Neuronal stem cell (in vitro differentiated cells): ENCODE data around the gene MACROD2.
A peak's percentile ranks its signal among the peaks of the same experiment; 100 is the strongest.

Experiments used
- DNase-seq: peaks from one replicate; pipeline ENCODE4 v3.0.0-alpha.2; 2013; ENCODE audit warnings: low spot score
- H2AFZ ChIP-seq: one replicate; pipeline ENCODE4 v1.6.1; 2013; ENCODE audit warnings: mild to moderate bottlenecking, low read length, inconsistent platforms
- H2AK5ac ChIP-seq: 2 replicates; pipeline ENCODE4 v1.6.1; 2013; ENCODE audit warnings: low read depth, mild to moderate bottlenecking, inconsistent platforms, low read length, moderate library complexity, mixed read lengths
- H2BK120ac ChIP-seq: 2 replicates; pipeline ENCODE4 v1.6.1; 2013; ENCODE audit warnings: low read depth, mild to moderate bottlenecking, inconsistent platforms, low read length, moderate library complexity, mixed read lengths
- H2BK12ac ChIP-seq: one replicate; pipeline ENCODE4 v1.6.1; 2013; ENCODE audit warnings: low read length, inconsistent platforms
- H2BK15ac ChIP-seq: 2 replicates; pipeline ENCODE4 v1.6.1; 2013; ENCODE audit warnings: mild to moderate bottlenecking, low read length, inconsistent platforms, mixed read lengths
- H2BK5ac ChIP-seq: one replicate; pipeline ENCODE4 v1.6.1; 2013; ENCODE audit warnings: inconsistent platforms, mild to moderate bottlenecking, low read length, moderate library complexity
- H3K14ac ChIP-seq: one replicate; pipeline ENCODE4 v1.6.1; 2013; ENCODE audit warnings: low read length, inconsistent platforms
- H3K18ac ChIP-seq: 2 replicates; pipeline ENCODE4 v1.6.1; 2013; ENCODE audit warnings: low read length, inconsistent platforms
- H3K23ac ChIP-seq: 2 replicates; pipeline ENCODE4 v1.6.1; 2013; ENCODE audit warnings: low read depth, mild to moderate bottlenecking, mixed read lengths, low read length, inconsistent platforms; ENCODE audit not compliant: poor library complexity
- H3K27ac ChIP-seq: replicated peaks from 3 replicates; pipeline ENCODE4 v1.5.1; 2013; ENCODE audit warnings: low read length, inconsistent platforms
- H3K27me3 ChIP-seq, 3 experiments: 2 replicates each; pipeline ENCODE4 v1.6.1; 2013; ENCODE audit warnings: low read length in 3 of 3, mild to moderate bottlenecking in 2 of 3, inconsistent platforms in 1 of 3, low read depth in 1 of 3, mixed read lengths in 1 of 3, moderate library complexity in 1 of 3; ENCODE audit not compliant: control insufficient read depth in 3 of 3, insufficient read depth in 3 of 3
- H3K36me3 ChIP-seq, 2 donors: replicated peaks in 1 of 2; 2 replicates each; pipeline ENCODE4 v1.6.1; 2013; ENCODE audit warnings: low read length in 2 of 2; ENCODE audit not compliant: control insufficient read depth in 2 of 2, insufficient read depth in 2 of 2
- H3K4ac ChIP-seq: 2 replicates; pipeline ENCODE4 v1.6.1; 2013; ENCODE audit warnings: inconsistent platforms, mild to moderate bottlenecking, low read length, moderate library complexity
- H3K4me1 ChIP-seq, 2 donors: 1 replicate in 1 of 2; 2 replicates in 1 of 2; pipeline ENCODE4 v1.6.1; 2013; ENCODE audit warnings: low read length in 2 of 2, low read depth in 1 of 2; ENCODE audit not compliant: control insufficient read depth in 2 of 2, insufficient read depth in 1 of 2
- H3K4me2 ChIP-seq: one replicate; pipeline ENCODE4 v1.6.1; 2013; ENCODE audit warnings: mild to moderate bottlenecking, low read length, inconsistent platforms; ENCODE audit not compliant: insufficient read depth, poor library complexity, severe bottlenecking
- H3K4me3 ChIP-seq, 2 donors: 2 replicates each; pipeline ENCODE4 v1.5.1; 2013; ENCODE audit warnings: low read length in 2 of 2, mild to moderate bottlenecking in 2 of 2, inconsistent platforms in 1 of 2, moderate library complexity in 1 of 2
- H3K79me1 ChIP-seq: one replicate; pipeline ENCODE4 v1.6.1; 2013; ENCODE audit warnings: low read depth, mild to moderate bottlenecking, inconsistent platforms, low read length, moderate library complexity
- H3K9ac ChIP-seq: one replicate; pipeline ENCODE4 v1.6.1; 2013; ENCODE audit warnings: mild to moderate bottlenecking, low read depth, low read length, inconsistent platforms; ENCODE audit not compliant: poor library complexity
- H3K9me3 ChIP-seq, 2 donors: replicated peaks in 1 of 2; 2 replicates each; pipeline versions ENCODE3 to v1.6.1; 2013; ENCODE audit warnings: low read length in 2 of 2, mild to moderate bottlenecking in 2 of 2, inconsistent platforms in 1 of 2, low read depth in 1 of 2, mixed read lengths in 1 of 2, moderate library complexity in 1 of 2; ENCODE audit not compliant: control insufficient read depth in 2 of 2, insufficient read depth in 1 of 2
- H4K8ac ChIP-seq: one replicate; pipeline ENCODE4 v1.6.1; 2013; ENCODE audit warnings: low read depth, mild to moderate bottlenecking, inconsistent platforms, low read length, moderate library complexity
- H4K91ac ChIP-seq: one replicate; pipeline ENCODE4 v1.6.1; 2013; ENCODE audit warnings: low read length, low read depth, mild to moderate bottlenecking, inconsistent platforms; ENCODE audit not compliant: poor library complexity
- WGBS, 2 donors: extraction: QIAGEN DNeasy Blood & Tissue Kit; methylation state at CpG; one replicate each; pipeline ENCODE4 v1.1.7; 2013; ENCODE audit warnings: missing lambda C conversion rate in 2 of 2, mixed read lengths in 1 of 2; ENCODE audit not compliant: insufficient read length in 2 of 2, insufficient replicate concordance in 1 of 2; ENCODE audit errors: extremely low coverage in 2 of 2; 5-methylcytosine and 5-hydroxymethylcytosine counted together

MACROD2 gene

GRCh38 chr20:15036948-15037347 is 1041.6 kb downstream of the MACROD2 start:
- DNase-seq: no peak
- no peaks in the 10 kb centered on the region for H3K9me3 ChIP-seq
- no CpG with 5 or more reads among the region's 3 CpGs for WGBS, 2 donors
- H4K8ac ChIP-seq: no peak overlapping the region
- no peaks in the 10 kb centered on the region for H3K27me3 ChIP-seq
- H3K36me3 ChIP-seq: no peaks in the 10 kb centered on the region
- no peak overlapping the region for H2BK5ac ChIP-seq
- H2BK120ac ChIP-seq: no peak overlapping the region
- no peaks in the 10 kb centered on the region for H3K79me1 ChIP-seq
- no peak overlapping the region for H3K9ac ChIP-seq
- H2AK5ac ChIP-seq: no peak overlapping the region
- H2BK15ac ChIP-seq: no peak overlapping the region
- no peak overlapping the region for H3K27ac ChIP-seq
- H3K14ac ChIP-seq: no peak overlapping the region
- H3K4me1 ChIP-seq: no peaks in the 10 kb centered on the region
- H3K4ac ChIP-seq: no peak overlapping the region
- H3K23ac ChIP-seq: no peak overlapping the region
- no peak overlapping the region for H2BK12ac ChIP-seq
- no peak overlapping the region for H3K4me2 ChIP-seq
- no peak overlapping the region for H4K91ac ChIP-seq
- H3K4me3 ChIP-seq: no peak overlapping the region
- no peak overlapping the region for H3K18ac ChIP-seq
- no peak overlapping the region for H2AFZ ChIP-seq

- H3K27ac ChIP-seq: no peak overlapping the region
- no CpG with 5 or more reads among the region's 2 CpGs for WGBS, 2 donors
- H2BK120ac ChIP-seq: no peak overlapping the region
- H2BK5ac ChIP-seq: no peak overlapping the region
- H3K27me3 ChIP-seq: no peaks in the 10 kb centered on the region
- H3K4ac ChIP-seq: no peak overlapping the region
- no peaks in the 10 kb centered on the region for H3K79me1 ChIP-seq
- no peaks in the 10 kb centered on the region for H3K36me3 ChIP-seq
- H2BK15ac ChIP-seq: no peak overlapping the region
- no peak overlapping the region for H2AK5ac ChIP-seq
- no peaks in the 10 kb centered on the region for H3K4me1 ChIP-seq
- H2AFZ ChIP-seq: no peak overlapping the region
- H3K4me3 ChIP-seq: no peak overlapping the region
- H3K9ac ChIP-seq: no peak overlapping the region
- H3K9me3 ChIP-seq: no peaks in the 10 kb centered on the region
- H3K23ac ChIP-seq: no peak overlapping the region
- H4K91ac ChIP-seq: no peak overlapping the region
- no peak overlapping the region for H3K18ac ChIP-seq
- no peak overlapping the region for H4K8ac ChIP-seq
- no peak overlapping the region for H3K4me2 ChIP-seq
- no peak for DNase-seq
- H2BK12ac ChIP-seq: no peak overlapping the region
- H3K14ac ChIP-seq: no peak overlapping the region
Observed at GRCh38 chr20:15039088-15039752, 1043.9 kb downstream of the MACROD2 start.

GRCh38 chr20:15042723-15043122 is 1047.4 kb downstream of the MACROD2 start:
- H3K9ac ChIP-seq: no peak overlapping the region
- no peaks in the 10 kb centered on the region for H3K27me3 ChIP-seq
- H4K91ac ChIP-seq: no peak overlapping the region
- no peak overlapping the region for H3K4me2 ChIP-seq
- DNase-seq: no peak
- H4K8ac ChIP-seq: no peak overlapping the region
- no peaks in the 10 kb centered on the region for H3K9me3 ChIP-seq
- H3K18ac ChIP-seq: no peak overlapping the region
- no peak overlapping the region for H3K14ac ChIP-seq
- H2BK12ac ChIP-seq: no peak overlapping the region
- H3K4me3 ChIP-seq: no peak overlapping the region
- no peak overlapping the region for H2BK5ac ChIP-seq
- no peak overlapping the region for H2BK120ac ChIP-seq
- no peak overlapping the region for H2AFZ ChIP-seq
- no peak overlapping the region for H2AK5ac ChIP-seq
- H3K23ac ChIP-seq: no peak overlapping the region
- no peaks in the 10 kb centered on the region for H3K79me1 ChIP-seq
- peaks cover 0 to 7% of the 10 kb centered on the region in 2 donors for H3K4me1 ChIP-seq
- H3K27ac ChIP-seq: no peak overlapping the region
- no peak overlapping the region for H2BK15ac ChIP-seq
- WGBS, 2 donors: no CpG with 5 or more reads among the region's 1 CpG
- H3K4ac ChIP-seq: no peak overlapping the region
- no peaks in the 10 kb centered on the region for H3K36me3 ChIP-seq

GRCh38 chr20:15045246-15045645 is 1049.9 kb downstream of the MACROD2 start:
- H3K27me3 ChIP-seq: no peaks in the 10 kb centered on the region
- DNase-seq: no peak
- no peak overlapping the region for H3K9ac ChIP-seq
- H3K23ac ChIP-seq: no peak overlapping the region
- no peak overlapping the region for H2BK15ac ChIP-seq
- no peak overlapping the region for H3K27ac ChIP-seq
- no peaks in the 10 kb centered on the region for H3K9me3 ChIP-seq
- H3K4ac ChIP-seq: no peak overlapping the region
- H2AFZ ChIP-seq: peak overlapping the region; percentile 62
- no peak overlapping the region for H3K18ac ChIP-seq
- no peak overlapping the region for H4K8ac ChIP-seq
- H4K91ac ChIP-seq: no peak overlapping the region
- no peak overlapping the region for H2BK5ac ChIP-seq
- H3K4me2 ChIP-seq: no peak overlapping the region
- no peaks in the 10 kb centered on the region for H3K36me3 ChIP-seq
- H3K4me1 ChIP-seq: peaks cover 0 to 7% of the 10 kb centered on the region in 2 donors
- no peaks in the 10 kb centered on the region for H3K79me1 ChIP-seq
- no peak overlapping the region for H3K14ac ChIP-seq
- H2AK5ac ChIP-seq: no peak overlapping the region
- no peak overlapping the region for H2BK12ac ChIP-seq
- no peak overlapping the region for H3K4me3 ChIP-seq
- WGBS, 2 donors: no CpG with 5 or more reads among the region's 4 CpGs
- no peak overlapping the region for H2BK120ac ChIP-seq
